ENCODE results near the gene WIPF2.

Gene WIPF2, protein sequence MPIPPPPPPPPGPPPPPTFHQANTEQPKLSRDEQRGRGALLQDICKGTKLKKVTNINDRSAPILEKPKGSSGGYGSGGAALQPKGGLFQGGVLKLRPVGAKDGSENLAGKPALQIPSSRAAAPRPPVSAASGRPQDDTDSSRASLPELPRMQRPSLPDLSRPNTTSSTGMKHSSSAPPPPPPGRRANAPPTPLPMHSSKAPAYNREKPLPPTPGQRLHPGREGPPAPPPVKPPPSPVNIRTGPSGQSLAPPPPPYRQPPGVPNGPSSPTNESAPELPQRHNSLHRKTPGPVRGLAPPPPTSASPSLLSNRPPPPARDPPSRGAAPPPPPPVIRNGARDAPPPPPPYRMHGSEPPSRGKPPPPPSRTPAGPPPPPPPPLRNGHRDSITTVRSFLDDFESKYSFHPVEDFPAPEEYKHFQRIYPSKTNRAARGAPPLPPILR

DNA sequence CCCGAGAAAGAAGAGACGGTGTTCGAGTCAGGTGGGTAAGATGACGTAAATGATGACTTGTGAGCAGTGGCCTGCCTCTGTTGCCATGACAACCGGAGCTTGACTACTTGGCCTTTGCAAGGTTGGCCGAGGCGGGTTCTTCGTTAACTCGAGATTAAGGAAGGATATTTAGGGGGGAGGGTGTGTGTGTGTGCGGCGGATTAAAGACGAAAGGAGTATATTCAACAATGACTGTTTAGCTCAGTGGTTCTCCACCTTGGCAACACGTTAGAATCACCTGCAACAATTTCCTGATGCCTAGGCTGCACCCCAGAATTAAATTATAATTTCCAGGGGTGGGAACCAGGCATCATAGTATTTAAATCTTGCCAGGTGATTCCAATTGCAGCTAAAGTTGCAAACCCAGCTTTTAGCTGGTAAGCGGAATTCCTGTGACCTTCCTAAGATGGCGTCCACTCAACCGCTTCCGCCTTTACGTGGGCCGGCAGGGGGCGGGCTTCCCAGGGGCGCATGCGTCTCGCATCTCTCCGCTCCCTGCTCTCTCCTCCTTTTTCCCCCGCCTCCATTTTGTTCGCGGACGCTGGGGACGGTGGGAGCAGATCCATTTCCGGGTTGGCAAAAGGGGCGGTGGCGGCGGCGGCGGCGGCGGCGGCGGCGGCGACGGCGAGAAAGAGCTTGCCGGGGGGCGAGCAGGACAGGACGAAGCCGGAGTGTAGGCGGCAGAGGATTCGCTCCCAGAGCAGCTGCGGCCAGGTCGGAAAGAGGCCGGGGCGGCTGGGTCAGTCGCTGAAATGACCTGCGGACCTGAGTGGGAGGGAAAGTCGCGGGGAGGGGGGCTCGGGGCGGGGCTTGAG, at the start of gene WIPF2:
TSS of gene WIPF2 (plus strand) at position 565 of the 854 bp plus-strand sequence. CDS start 37,156 bp downstream, outside the sequence.
- peak; percentile 92 to 97 for DNase-seq (ENCODE audit: low read depth in 2 of 2)

DNA sequence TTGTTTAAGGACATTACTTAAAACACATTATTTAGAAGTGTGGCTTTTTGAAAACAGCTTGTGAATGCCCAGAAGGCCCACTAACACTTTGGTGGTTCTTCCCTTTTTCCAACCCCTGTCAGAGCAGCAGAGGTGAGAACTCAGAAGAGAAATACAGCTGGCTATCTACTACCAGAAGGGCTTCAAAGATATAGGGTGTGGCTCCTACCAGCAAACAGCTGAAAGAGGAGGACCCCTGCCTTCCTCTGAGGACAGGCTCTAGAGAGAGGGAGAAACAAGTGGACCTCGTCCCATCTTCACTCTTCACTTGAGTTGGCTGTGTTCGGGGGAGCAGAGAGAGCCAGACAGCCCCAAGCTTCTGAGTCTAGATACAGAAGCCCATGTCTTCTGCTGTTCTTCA, 48.8 kb upstream of the WIPF2 start:
- no peak for DNase-seq (ENCODE audit: low read depth in 2 of 2)

DNA sequence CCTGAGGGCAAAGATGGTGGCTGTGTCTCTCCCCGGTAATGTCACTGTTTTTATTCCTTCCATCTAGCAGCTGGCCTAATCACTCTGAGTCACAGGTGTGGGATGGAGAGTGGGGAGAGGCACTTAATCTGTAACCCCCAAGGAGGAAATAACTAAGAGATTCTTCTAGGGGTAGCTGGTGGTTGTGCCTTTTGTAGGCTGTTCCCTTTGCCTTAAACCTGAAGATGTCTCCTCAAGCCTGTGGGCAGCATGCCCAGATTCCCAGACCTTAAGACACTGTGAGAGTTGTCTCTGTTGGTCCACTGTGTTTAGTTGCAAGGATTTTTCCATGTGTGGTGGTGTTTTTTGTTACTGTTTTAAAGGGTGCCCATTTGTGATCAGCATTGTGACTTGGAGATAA, 47.4 kb upstream of the WIPF2 start:
- no peak for DNase-seq (ENCODE audit: low read depth in 2 of 2)

DNA sequence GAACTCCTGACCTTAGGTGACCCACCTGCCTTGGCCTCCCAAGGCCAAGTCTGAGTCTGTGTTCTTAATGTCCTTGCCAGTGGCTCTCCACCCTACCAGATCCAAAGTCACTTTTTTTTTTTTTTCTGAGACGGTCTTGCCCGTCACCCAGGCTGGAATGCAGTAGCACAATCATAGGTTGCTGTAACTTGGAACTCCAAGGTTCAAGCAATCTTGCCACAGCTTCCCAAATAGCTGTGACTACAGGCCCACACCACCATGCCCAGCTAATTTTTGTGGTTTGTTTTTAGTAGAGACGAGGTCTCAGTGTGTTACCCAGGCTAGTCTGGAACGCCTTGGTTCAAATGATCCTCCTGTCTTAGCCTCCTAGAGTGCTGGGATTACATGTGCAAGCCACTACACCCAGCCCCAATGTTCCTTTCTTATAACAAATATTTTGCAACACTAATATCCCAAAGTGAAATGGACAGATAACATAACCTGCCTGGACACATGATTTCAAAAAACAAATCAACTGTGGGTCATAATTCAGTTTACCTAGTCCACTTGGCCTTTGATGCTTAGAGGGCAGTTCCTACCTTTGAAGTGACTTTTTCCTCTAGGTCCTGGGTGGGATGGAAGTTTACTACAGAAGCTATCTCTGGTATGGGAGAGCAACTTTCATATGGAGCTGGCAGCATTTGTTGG, 45.9 kb upstream of the WIPF2 start:
- no peak for DNase-seq (ENCODE audit: low read depth in 2 of 2)

DNA sequence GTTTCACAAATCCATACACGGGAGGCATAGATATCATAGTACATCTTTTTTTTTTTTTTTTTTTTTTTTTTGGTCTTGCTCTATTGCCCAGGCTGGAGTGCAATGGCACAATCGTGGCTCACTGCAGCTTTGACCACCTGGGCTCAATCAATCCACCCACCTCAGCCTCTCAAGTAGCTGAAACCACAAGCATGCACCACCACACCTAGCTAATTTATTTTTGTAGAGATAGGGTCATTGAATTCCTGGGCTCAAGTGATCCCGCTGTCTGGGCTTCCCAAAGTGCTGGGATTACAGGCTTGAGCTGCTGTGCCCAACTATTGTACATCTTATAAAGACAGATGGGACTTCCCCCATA, 45.3 kb upstream of the WIPF2 start:
- no peak for DNase-seq (ENCODE audit: low read depth in 2 of 2)

DNA sequence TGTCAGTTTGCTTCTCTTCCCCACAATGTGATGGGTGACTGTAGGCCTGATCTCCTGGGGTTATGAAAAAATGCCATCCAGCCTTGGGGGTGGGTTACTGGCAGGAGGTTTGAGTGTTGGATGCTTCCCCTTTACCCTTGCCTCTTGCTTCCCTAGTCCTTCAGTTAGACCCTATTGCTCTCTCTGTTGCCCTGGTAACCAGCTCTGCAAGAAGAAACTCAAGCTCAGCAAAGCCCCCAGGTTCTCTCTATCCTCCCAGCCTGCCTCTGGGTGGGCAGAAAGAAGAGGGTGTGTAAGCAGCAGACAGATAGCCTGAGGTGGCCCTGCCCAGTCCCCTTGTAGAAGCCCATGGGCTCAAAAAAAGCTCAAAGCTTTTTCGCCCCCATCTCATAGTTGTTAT, 44.6 kb upstream of the WIPF2 start:
- no peak for DNase-seq (ENCODE audit: low read depth in 2 of 2)

DNA sequence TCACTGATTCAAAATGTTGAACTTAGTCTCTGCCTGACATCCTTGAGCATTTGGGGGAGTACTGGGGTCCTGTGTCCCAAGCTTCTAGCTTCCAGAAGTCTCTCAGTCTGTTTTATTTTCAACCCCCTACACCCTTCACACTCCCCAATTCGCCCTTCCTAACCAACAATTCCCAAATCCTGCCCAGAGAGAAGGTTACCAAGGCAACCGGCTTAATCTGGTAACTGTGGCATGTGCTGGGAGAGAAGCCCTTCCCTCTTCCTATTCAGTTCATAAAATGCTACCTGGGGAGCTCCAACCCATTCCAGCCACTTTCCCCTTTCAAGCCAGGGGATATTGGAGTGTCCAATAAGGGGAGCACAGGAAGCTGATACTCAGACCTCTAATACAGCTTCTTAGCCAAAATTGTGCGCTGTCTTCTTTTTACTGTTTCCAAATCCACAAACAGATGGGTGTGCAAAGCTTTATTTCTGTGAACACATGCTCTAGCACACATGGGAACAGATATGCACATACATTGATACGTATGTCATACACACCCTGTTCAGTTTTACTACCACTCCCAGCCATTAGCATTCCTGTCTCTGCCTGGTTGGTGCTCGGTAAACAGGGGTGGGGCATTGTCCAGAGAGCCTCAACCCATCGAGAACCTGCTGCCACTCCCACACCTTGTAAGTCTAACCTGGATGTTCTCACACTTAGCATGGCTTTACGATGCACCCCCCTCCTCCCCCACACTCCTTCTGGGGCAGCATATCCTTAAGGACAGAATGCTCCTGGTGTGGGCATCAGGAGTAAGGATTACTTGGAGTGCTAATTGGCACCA, 43.0 kb upstream of the WIPF2 start:
- no peak for DNase-seq (ENCODE audit: low read depth in 2 of 2)

DNA sequence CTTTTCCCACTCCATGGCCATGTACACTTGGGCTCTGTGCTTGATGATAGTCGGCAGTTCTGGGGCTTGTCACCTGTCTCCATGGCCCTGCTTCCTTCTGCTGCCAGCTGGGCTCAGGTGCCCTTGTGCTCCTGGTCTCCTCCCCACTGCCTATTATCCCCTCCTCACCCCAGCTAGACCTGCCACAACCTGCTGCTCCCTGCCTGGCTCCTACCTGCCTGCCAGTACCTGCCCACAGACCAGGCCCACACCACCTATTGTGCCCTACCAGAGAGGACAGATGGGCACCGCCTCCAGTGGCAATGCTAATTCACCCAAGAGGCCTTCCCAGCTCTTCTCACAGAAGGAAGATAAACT, 42.4 kb upstream of the WIPF2 start:
- no peak for DNase-seq (ENCODE audit: low read depth in 2 of 2)

DNA sequence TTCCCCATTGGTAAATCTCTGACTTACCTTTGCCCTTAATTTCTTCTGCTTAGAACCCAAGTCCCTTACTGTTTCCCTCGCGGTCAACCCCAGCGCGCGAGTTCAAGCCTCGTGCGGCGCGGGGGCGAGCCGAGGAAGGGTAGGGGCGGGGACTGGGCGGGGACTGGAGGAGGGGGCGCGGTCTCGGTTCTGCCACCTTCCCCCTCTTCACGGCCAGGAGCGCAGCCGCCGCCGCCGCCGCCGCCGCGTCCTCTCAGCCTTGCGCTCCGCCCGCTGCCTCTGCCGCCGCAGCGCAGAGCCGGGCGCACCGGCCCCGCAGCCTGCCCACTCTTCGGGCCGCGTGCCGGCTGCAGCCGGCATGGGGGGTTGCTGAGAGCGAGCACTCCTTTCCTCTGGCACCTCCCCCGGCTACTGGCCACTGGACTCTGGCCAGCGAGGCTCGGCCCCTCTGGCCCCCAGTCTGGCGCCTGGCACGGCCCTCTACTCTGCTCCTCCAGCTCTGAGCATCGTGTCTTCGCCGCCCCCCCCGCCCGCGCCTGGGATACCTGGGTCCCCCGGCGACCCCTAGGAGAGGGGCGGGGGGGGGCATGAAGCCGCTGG, 41.7 kb upstream of the WIPF2 start, which contains the start of gene RAPGEFL1:
TSS of gene RAPGEFL1 (plus strand) at position 196 of the 600 bp plus-strand sequence. CDS start at position 588, 392 bp downstream.
- peak; percentile 75 to 90 for DNase-seq (ENCODE audit: low read depth in 2 of 2)

DNA sequence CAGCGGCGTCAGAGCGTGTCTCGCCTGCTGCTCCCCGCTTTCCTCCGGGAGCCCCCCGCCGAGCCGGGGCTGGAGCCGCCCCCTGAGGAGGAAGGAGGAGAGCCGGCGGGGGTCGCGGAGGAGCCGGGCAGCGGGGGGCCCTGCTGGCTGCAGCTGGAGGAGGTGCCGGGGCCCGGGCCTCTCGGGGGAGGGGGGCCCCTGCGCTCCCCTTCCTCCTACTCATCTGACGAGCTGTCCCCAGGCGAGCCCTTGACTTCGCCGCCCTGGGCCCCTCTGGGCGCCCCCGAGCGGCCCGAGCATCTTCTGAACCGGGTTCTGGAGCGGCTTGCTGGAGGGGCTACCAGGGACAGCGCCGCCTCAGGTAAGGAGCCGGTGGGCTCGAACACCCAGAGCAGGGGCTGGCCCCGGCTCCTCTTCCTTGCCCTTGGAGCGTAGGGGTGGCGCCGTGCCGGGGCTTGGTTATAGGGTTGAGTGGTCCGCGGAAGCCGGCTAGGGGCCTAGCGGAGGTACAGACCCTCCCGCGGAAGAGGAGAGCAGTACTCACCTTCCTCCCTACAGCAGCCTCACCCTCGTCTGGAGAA, 41.0 kb upstream of the WIPF2 start:
- DNase-seq (ENCODE audit: low read depth in 2 of 2), result no peak

DNA sequence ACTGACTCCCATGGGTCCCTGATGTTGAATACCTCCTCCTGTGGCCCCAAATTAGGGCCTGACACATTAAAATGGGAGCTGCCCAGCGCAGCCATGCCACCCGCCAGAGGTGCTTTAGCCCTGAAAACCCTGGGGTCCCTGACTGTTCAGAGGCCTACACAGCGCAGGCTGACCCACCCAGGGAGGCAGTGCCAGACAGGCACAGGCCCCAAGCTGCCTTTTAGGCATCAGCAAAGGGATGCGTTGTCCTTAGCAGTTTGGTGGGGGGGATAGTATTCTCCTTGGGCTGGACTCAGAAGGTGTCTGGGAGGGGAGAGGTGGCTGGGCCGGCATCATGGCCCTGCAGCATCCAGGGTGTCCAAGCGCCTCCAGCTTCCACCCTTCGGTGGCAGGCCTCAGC, 40.4 kb upstream of the WIPF2 start:
- DNase-seq (ENCODE audit: low read depth in 2 of 2), result no peak

DNA sequence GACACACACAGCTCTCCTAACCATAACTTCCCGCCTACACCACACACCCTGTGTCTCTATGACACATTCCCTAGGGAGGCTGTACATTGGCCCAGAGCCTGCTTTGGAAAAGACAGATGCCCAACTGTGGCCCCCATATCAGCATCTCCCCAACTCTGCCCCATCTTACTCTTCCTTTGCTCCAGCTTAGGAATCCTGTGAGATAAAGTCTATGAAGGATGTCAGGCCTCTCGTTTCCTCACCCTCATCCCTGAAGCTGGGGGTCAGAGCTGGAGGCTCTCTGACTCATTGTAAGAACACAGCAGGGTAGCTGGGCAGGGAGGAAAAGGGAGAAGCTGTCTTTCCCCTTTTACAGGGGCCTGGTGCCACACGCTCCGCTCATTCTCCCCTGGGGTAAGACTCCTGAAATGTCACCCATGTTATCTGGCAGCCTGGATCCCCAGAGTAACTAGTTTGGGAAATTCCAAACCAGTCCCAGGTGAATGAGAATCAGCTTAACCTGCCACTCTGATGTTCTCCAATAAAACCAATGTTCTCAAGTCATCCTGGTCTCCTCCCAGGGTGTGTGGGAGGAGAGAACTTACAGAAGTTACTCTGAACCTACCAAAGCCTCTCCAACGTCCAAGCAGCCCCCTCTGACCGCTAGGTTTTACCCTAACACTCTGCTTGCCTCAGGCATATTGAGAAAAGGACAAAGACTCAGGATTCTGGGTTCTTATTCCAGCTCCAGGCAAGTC, 39.0 kb upstream of the WIPF2 start:
- no peak for DNase-seq (ENCODE audit: low read depth in 2 of 2)

DNA sequence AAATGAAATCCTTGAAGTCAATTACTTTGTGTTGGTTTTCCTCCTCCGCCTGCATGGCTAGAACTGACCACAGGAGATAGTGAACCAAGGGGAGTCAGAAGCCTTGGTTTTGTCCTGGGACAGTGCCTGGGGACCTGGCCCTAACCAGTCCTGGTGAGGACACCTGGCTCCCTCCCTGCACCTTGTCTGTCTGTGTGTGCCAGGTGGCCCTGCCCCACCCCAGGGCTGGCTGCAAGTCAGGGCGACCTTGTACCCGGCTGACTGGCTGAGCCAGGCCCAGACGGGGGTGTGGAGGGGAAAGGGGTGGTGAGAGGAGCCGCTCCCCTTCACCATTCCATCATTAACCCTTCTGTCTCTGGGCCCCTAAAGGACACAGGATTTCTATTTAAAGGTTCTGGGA, 38.4 kb upstream of the WIPF2 start:
- DNase-seq (ENCODE audit: low read depth in 2 of 2), result no peak

DNA sequence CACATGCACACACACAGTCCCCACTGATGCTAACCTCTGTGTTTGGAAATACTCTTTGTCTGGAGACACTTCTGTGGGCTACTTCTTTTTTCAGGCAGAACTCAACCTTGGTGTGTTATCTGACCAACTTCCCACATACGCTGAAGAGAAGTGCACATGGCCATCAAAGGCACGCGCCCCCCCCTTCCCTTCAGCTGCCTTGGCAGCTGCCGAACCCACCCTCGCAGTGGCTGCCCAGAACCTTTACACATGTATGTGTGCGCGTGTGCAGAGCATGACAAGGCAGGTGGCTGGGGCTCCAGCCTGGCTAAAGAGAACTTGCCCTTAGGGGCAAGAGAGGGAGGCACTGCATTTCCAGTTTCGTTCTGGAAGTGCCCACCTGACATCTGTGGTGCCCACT, 37.9 kb upstream of the WIPF2 start:
- no peak for DNase-seq (ENCODE audit: low read depth in 2 of 2)

DNA sequence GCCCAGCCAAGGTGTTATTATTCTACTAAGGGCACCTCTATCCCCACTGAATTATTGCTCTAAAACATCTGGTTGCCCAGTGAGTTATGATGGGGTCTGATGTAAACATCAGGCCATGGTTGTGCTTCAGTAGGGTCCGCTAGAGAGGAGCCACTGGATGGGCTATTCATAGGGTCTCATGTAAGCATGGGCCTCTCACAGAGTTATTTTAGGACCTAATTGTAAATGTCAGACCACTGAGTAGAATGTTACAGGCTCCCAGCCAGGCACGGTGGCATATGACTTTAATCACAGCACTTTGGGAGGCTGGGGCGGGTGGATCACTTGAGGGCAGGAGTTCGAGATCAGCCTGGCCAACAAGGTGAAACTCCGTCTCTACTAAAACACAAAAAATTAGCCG, 36.5 kb upstream of the WIPF2 start:
- DNase-seq (ENCODE audit: low read depth in 2 of 2), result no peak

DNA sequence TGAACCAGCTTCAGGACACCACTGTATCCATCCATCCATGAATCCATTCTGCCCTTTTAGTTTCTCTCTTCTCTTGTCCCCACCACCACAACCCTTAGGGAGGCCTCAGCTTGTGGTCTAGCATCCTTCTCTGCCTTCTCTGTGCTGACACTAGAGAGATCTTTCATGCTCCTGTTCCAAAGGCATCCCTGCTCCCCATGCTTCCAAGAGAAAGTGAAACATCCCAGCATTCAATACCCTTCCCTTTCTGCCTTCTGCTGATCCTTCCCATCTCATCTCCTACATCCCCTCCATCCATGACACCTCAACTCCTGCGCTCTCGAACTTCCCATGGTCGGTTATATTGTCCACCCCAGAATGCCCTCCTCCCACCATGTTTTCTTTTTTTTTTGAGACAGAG, 31.9 kb upstream of the WIPF2 start:
- no peak for DNase-seq (ENCODE audit: low read depth in 2 of 2)

DNA sequence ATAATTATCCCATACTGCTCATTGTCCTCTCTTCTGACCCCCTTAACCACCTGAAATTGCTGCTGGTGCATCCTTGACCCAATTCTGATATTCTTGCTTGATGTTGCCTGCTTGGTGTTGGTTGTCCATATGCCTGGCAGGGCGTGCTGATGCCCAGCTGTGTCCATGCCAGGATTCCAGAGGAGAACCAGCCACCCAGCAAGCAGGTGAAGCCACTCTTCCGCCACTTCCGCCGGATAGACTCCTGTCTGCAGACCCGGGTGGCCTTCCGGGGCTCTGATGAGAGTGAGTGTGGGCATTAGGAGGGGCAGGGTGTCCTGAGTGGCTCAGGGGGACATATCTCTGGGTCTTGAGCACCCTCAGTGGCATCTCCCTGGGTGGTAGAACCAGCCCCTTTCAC, 30.4 kb upstream of the WIPF2 start:
- no peak for DNase-seq (ENCODE audit: low read depth in 2 of 2)

DNA sequence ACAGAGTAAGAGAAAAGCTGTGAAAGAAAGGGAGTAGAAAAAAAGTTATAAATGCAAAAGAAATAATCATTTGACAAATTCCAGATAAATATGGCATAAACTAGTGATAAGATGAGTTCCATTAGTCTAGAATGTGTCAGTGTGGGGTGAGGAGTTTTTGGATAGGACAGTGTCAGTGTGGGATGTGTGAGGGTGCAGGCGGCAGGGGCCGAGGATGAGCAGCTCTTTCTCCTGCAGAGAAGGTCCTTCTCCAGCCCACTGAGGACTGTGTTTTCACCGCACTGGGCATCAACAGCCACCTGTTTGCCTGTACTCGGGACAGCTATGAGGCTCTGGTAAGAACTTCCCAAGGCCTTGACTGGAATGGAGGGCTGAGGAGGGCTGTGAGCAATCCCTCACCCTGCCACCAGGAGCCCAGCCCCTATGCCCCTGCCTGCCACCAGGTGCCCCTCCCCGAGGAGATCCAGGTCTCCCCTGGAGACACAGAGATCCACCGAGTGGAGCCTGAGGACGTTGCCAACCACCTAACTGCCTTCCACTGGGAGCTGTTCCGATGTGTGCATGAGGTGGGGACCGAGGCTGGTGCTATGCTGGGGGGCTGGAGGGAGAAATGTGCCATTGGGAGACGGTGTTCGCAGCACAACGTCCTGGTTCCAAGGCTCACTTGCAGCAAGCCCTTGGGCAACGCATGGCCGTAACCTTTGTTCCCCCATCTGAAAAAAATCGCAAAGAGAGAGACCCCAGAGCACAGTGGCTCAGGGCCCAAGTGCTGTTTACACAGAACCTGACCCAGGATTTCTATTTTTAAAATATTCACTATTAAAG, 28.7 kb upstream of the WIPF2 start:
- DNase-seq (ENCODE audit: low read depth in 2 of 2), result no peak
